H9 (cell line): ENCODE measurements around the gene FARS2. TPM values are rescaled to one million over a fixed set of nuclear protein-coding genes. Genes with fewer than 3 reads are reported as not detected.

Experiments used
- DNase-seq: peaks from one replicate; pipeline ENCODE4 v3.0.0-alpha.2; 2017
- H2AFZ ChIP-seq: one replicate; pipeline ENCODE4 v1.6.1; 2013; ENCODE audit warnings: mild to moderate bottlenecking, low read length, control low read depth, moderate library complexity
- H2AK5ac ChIP-seq: 2 replicates; pipeline ENCODE4 v1.6.1; 2013; ENCODE audit warnings: low read length, control low read depth, mixed read lengths; ENCODE audit not compliant: insufficient read length
- H2BK120ac ChIP-seq: one replicate; pipeline ENCODE4 v1.6.1; 2013; ENCODE audit warnings: low read depth, mild to moderate bottlenecking, low read length, control low read depth, inconsistent platforms; ENCODE audit not compliant: poor library complexity, severe bottlenecking
- H2BK12ac ChIP-seq: 2 replicates; pipeline ENCODE4 v1.6.1; 2013; ENCODE audit warnings: low read length, control low read depth, mixed read lengths, low read depth; ENCODE audit not compliant: insufficient read length
- H2BK15ac ChIP-seq: 2 replicates; pipeline ENCODE4 v1.6.1; 2013; ENCODE audit warnings: low read depth, low read length, control low read depth
- H2BK20ac ChIP-seq: one replicate; pipeline ENCODE4 v1.6.1; 2013; ENCODE audit warnings: low read depth, mild to moderate bottlenecking, low read length, control low read depth, inconsistent platforms; ENCODE audit not compliant: poor library complexity, severe bottlenecking
- H2BK5ac ChIP-seq: 2 replicates; pipeline ENCODE4 v1.6.1; 2013; ENCODE audit warnings: low read length, control low read depth, mixed read lengths; ENCODE audit not compliant: insufficient read length
- H3K14ac ChIP-seq: 2 replicates; pipeline ENCODE4 v1.6.1; 2013; ENCODE audit warnings: low read length, control low read depth; ENCODE audit not compliant: insufficient read depth
- H3K18ac ChIP-seq: 2 replicates; pipeline ENCODE4 v1.6.1; 2013; ENCODE audit warnings: low read depth, mild to moderate bottlenecking, mixed read lengths, low read length, control low read depth; ENCODE audit not compliant: insufficient read length
- H3K23ac ChIP-seq: 2 replicates; pipeline ENCODE4 v1.6.1; 2013; ENCODE audit warnings: low read length, control low read depth, mixed read lengths, low read depth; ENCODE audit not compliant: insufficient read length
- H3K23me2 ChIP-seq: 2 replicates; pipeline ENCODE4 v1.6.1; 2013; ENCODE audit warnings: low read depth, mild to moderate bottlenecking, mixed read lengths, low read length, control low read depth; ENCODE audit not compliant: insufficient read length, poor library complexity, severe bottlenecking
- H3K27ac ChIP-seq: 2 replicates; pipeline ENCODE4 v1.5.1; 2013; ENCODE audit warnings: low read length, control low read depth, mixed read lengths, low read depth; ENCODE audit not compliant: insufficient read length
- H3K27me3 ChIP-seq: 2 replicates; pipeline ENCODE4 v1.6.1; 2013; ENCODE audit warnings: low read length, control low read depth, inconsistent platforms; ENCODE audit not compliant: insufficient read depth
- H3K4ac ChIP-seq: 2 replicates; pipeline ENCODE4 v1.6.1; 2013; ENCODE audit warnings: low read depth, mild to moderate bottlenecking, control low read depth, inconsistent platforms, low read length, moderate library complexity
- H3K4me1 ChIP-seq: 2 replicates; pipeline ENCODE4 v1.6.1; 2013; ENCODE audit warnings: low read length, control low read depth, inconsistent platforms; ENCODE audit not compliant: insufficient read depth
- H3K4me2 ChIP-seq: 2 replicates; pipeline ENCODE4 v1.6.1; 2013; ENCODE audit warnings: low read length, control low read depth, mixed read lengths; ENCODE audit not compliant: insufficient read length, insufficient read depth
- H3K56ac ChIP-seq: 2 replicates; pipeline ENCODE4 v1.6.1; 2013; ENCODE audit warnings: low read depth, mild to moderate bottlenecking, mixed read lengths, low read length, control low read depth; ENCODE audit not compliant: insufficient read length
- H3K79me1 ChIP-seq: 2 replicates; pipeline ENCODE4 v1.6.1; 2013; ENCODE audit warnings: low read depth, mild to moderate bottlenecking, moderate library complexity, low read length, control low read depth, inconsistent platforms; ENCODE audit not compliant: insufficient read depth, poor library complexity, severe bottlenecking
- H3K79me2 ChIP-seq: 2 replicates; pipeline ENCODE4 v1.6.1; 2013; ENCODE audit warnings: low read length, control low read depth, inconsistent platforms; ENCODE audit not compliant: insufficient read depth
- H3K9ac ChIP-seq: 2 replicates; pipeline ENCODE4 v1.6.1; 2013; ENCODE audit warnings: low read length, control low read depth, mixed read lengths; ENCODE audit not compliant: insufficient read length; ENCODE audit errors: extremely low read depth
- H3K9me3 ChIP-seq: one replicate; pipeline ENCODE4 v1.6.1; 2013; ENCODE audit warnings: low read depth, low read length, inconsistent platforms; ENCODE audit not compliant: control insufficient read depth
- H3T11ph ChIP-seq: one replicate; pipeline ENCODE4 v1.6.1; 2013; ENCODE audit warnings: mild to moderate bottlenecking, low read length, control low read depth, inconsistent platforms
- H4K20me1 ChIP-seq: one replicate; pipeline ENCODE4 v1.6.1; 2013; ENCODE audit not compliant: control insufficient read depth, insufficient read length, insufficient read depth
- H4K5ac ChIP-seq: 2 replicates; pipeline ENCODE4 v1.6.1; 2013; ENCODE audit warnings: low read depth, mild to moderate bottlenecking, mixed read lengths, low read length, control low read depth; ENCODE audit not compliant: insufficient read length
- H4K8ac ChIP-seq: replicated peaks from 2 replicates; pipeline ENCODE4 v1.6.1; 2013; ENCODE audit warnings: low read length, control low read depth, mixed read lengths, low read depth; ENCODE audit not compliant: insufficient read length
- H4K91ac ChIP-seq: 2 replicates; pipeline ENCODE4 v1.6.1; 2013; ENCODE audit warnings: low read depth, mild to moderate bottlenecking, moderate library complexity, mixed read lengths, low read length, control low read depth; ENCODE audit not compliant: insufficient read length
- H3K27ac Mint-ChIP-seq, 3 experiments: 2 replicates in 2 of 3; 3 replicates in 1 of 3; pipeline ENCODE4 v1.8.0; 2020 to 2021; ENCODE audit warnings: mixed read lengths in 3 of 3, mild to moderate bottlenecking in 1 of 3, moderate library complexity in 1 of 3
- H3K27me3 Mint-ChIP-seq: 2 replicates; pipeline ENCODE4 v1.8.0; 2021; ENCODE audit warnings: low read depth, mild to moderate bottlenecking, moderate library complexity, mixed read lengths
- H3K36me3 Mint-ChIP-seq, 3 experiments: 2 replicates in 2 of 3; 3 replicates in 1 of 3; pipeline ENCODE4 v1.8.0; 2020 to 2021; ENCODE audit warnings: low read depth in 3 of 3, mixed read lengths in 3 of 3; ENCODE audit not compliant: insufficient read depth in 1 of 3
- H3K4me1 Mint-ChIP-seq, 2 experiments: 2 replicates each; pipeline ENCODE4 v1.8.0; 2020; ENCODE audit warnings: mixed read lengths in 2 of 2
- H3K4me3 Mint-ChIP-seq, 2 experiments: 2 replicates in 1 of 2; 3 replicates in 1 of 2; pipeline ENCODE4 v1.8.0; 2020 to 2021; ENCODE audit warnings: mild to moderate bottlenecking in 2 of 2, mixed read lengths in 2 of 2, moderate library complexity in 1 of 2
- H3K9me3 Mint-ChIP-seq, 2 experiments: 2 replicates in 1 of 2; 3 replicates in 1 of 2; pipeline ENCODE4 v1.8.0; 2020; ENCODE audit warnings: mild to moderate bottlenecking in 2 of 2, mixed read lengths in 2 of 2, moderate library complexity in 1 of 2
- CTCF ChIP-seq: fragments of 200-600 bp; sonication (generic); conservative IDR thresholded peaks from 3 replicates; pipeline ENCODE4 v1.8.0; 2021; ENCODE audit warnings: antibody characterized with exemption, mild to moderate bottlenecking
- WGBS: extraction: QIAGEN DNeasy Blood & Tissue Kit; methylation state at CpG from one replicate; pipeline ENCODE4 v1.1.7; 2013; ENCODE audit warnings: missing lambda C conversion rate, low lambda C conversion rate, mixed read lengths; ENCODE audit not compliant: insufficient read length; ENCODE audit errors: extremely low coverage; 5-methylcytosine and 5-hydroxymethylcytosine counted together
- total RNA-seq: library from RNA; stranded (reverse); gene quantifications from 2 replicates; pipeline ENCODE4 v1.2.1, GENCODE V29; 2021

FARS2 gene
- total RNA-seq, 1 experiment from 2014 or later: 8.5 TPM

GRCh38 chr6:5403076-5403475, 141.8 kb downstream of the FARS2 start:
- H3K4me2 ChIP-seq: no peak overlapping the region
- H2BK12ac ChIP-seq: no peak overlapping the region
- H3K4me3 Mint-ChIP-seq: no peak overlapping the region
- no peak overlapping the region for H2BK5ac ChIP-seq
- no peak overlapping the region for H2AFZ ChIP-seq
- no peak overlapping the region for H3K9ac ChIP-seq
- H3K4ac ChIP-seq: no peak overlapping the region
- H3K4me1 Mint-ChIP-seq: peaks cover 5 to 14% of the 10 kb centered on the region in 2 experiments
- H3K79me2 ChIP-seq: no peaks in the 10 kb centered on the region
- H4K20me1 ChIP-seq: no peaks in the 10 kb centered on the region
- H3K79me1 ChIP-seq: no peaks in the 10 kb centered on the region
- no peak overlapping the region for H3K27ac ChIP-seq
- H3K18ac ChIP-seq: no peak overlapping the region
- H3K9me3 ChIP-seq: no peaks in the 10 kb centered on the region
- no peaks in the 10 kb centered on the region for H3K4me1 ChIP-seq
- H3K23ac ChIP-seq: no peak overlapping the region
- no peak for DNase-seq
- H3T11ph ChIP-seq: no peak overlapping the region
- H3K14ac ChIP-seq: no peak overlapping the region
- H4K8ac ChIP-seq: no peak overlapping the region
- peaks cover 0 to 6% (median 5%) of the 10 kb centered on the region in 3 experiments; a peak in 5 of 7 replicates for H3K36me3 Mint-ChIP-seq
- peaks cover 6% of the 10 kb centered on the region in 2 experiments for H3K9me3 Mint-ChIP-seq
- no peaks in the 10 kb centered on the region for H3K23me2 ChIP-seq
- H3K27me3 Mint-ChIP-seq: no peaks in the 10 kb centered on the region
- no peak for TF ChIP-seq CTCF
- H2BK120ac ChIP-seq: no peak overlapping the region
- no peaks in the 10 kb centered on the region for H3K27me3 ChIP-seq
- H4K5ac ChIP-seq: no peak overlapping the region
- WGBS: no CpG with 5 or more reads among the region's 3 CpGs
- H3K56ac ChIP-seq: no peak overlapping the region
- H4K91ac ChIP-seq: no peak overlapping the region
- H2BK15ac ChIP-seq: no peak overlapping the region
- H2BK20ac ChIP-seq: no peak overlapping the region
- no peak overlapping the region; a peak in 1 of 7 replicates for H3K27ac Mint-ChIP-seq
- H2AK5ac ChIP-seq: no peak overlapping the region
